TTC549 (cell line): Measurements from ENCODE around the gene RNASEH2C.
"Not testable (repeated sequence)": the region's sequence is repeated elsewhere in the genome, so short reads cannot be mapped to it uniquely, and the experiment has no call there.

ENCODE experiments used
- FAIRE-seq: peaks from 2 replicates; lab custom pipeline; 2012; peaks lifted over from hg19 to GRCh38; lab: Jason Lieb, UNC

The RNASEH2C gene

DNA sequence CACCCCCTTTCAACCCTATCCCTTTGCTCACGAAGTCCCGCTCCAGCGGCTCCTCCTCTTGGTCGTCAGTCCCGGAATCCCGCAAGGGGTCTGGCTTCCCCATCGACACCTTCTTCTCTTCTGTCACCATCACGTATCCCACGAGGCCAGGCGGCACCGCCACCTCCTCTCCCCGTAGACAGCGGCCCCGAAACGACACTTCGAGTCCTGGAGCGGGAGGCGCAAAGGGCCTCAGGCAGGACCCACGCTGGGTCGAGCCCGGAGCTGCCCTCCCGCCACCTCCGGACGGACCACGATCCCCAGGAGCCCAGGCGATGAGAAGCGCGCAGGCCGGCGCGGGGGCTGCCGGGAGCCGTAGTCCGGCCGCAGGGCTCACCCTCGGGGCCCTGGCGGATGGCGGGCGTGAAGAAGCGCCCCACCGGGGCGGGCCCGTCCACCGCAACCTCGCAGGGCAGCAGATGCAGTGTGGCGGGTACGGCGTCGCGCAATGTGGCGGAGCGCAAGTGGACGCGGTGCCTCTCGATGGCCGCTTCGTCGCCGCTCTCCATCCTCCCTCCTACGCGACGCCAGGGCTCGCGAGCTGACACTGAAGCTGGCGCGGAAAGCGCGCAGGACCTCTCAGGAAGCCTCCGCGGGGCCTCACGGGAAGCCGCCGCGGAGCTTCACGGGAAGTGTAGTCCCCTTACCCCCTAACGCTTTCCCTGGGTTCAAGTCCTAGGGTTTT, at the start of gene RNASEH2C:
Gene RNASEH2C, minus strand, starts transcription at position 588 of the 724 bp plus-strand sequence. Its CDS starts 40 bp downstream, at position 548.
- FAIRE-seq: no peak

GRCh38 chr11:65767806-65768205, 47.2 kb upstream of the RNASEH2C start:
- not testable (repeated sequence) for FAIRE-seq

DNA sequence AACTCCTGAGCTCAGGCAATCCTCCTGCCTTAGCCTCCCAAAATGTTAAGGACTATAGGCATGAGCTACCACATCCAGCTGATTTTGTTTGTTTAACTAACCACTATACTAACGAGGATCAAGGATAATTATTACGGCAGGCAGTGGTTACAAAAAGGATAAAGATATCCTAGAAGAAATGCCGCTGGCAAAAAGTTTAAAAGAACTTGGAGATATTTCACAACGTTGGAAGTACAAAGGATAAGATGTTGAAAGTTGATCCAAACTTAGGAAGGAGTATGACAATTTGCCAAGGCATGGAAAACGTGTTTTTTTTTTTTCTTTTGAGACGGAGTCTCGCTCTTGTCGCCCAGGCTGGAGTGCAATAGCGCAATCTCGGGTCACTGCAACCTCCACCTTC, 46.8 kb upstream of the RNASEH2C start:
- no peak for FAIRE-seq

DNA sequence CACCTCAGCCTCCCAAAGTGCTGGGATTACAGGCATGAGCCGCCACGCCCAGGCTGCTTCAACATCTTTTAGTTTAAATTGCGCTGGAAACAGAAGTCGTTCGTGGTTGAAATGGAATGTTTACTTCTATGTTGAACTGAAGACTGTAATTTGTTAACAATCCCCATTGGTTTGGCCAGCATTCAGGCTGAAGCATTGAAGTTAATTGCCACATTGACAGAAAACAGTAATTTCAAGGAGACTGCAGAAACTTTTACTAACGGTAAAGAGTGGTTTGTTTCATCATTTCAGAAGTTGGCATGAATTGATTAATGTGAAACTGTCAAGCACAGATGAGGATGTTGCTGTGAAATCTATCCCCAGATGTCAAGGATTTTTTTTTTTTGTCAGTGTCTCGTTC, 45.9 kb upstream of the RNASEH2C start:
- no peak for FAIRE-seq

- no peak for FAIRE-seq
These were observed 43.8 kb upstream of the RNASEH2C start for GRCh38 chr11:65764434-65764833.

- not testable (repeated sequence) for FAIRE-seq
These were observed 42.2 kb upstream of the RNASEH2C start for GRCh38 chr11:65762816-65763215.

- not testable (repeated sequence) for FAIRE-seq
These were observed 41.6 kb upstream of the RNASEH2C start for GRCh38 chr11:65762169-65762568.

- FAIRE-seq: no peak
These were observed 24.5 kb upstream of the RNASEH2C start for GRCh38 chr11:65745049-65745448.

- FAIRE-seq: no peak
These were observed 24.1 kb upstream of the RNASEH2C start for GRCh38 chr11:65744699-65745042.

GRCh38 chr11:65744026-65744698, 23.6 kb upstream of the RNASEH2C start:
- FAIRE-seq: no peak

- no peak for FAIRE-seq
These were observed 23.1 kb upstream of the RNASEH2C start for GRCh38 chr11:65743681-65744025.

- FAIRE-seq: no peak
These were observed 21.8 kb upstream of the RNASEH2C start for GRCh38 chr11:65742353-65742752.

GRCh38 chr11:65741185-65741584, 20.6 kb upstream of the RNASEH2C start:
- no peak for FAIRE-seq

DNA sequence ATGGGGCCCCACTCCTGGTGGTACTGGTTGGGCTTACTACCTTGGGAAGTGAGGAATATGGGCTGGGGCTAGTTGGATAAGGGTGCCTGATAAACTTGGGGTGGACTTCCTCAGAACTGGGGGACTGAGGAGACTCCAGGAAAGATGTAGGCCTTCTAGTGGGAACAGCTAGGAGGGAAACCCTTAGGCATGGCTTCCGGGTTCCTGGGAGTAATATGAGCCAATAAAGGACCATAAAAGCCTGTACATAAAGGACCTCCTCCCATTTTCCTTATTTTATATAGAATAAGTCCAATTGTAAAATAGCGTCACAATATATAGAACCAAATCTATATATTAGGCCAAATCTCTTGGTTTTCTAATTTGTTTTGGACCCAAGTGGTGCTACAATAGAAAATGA, 18.4 kb upstream of the RNASEH2C start:
- FAIRE-seq: no peak

DNA sequence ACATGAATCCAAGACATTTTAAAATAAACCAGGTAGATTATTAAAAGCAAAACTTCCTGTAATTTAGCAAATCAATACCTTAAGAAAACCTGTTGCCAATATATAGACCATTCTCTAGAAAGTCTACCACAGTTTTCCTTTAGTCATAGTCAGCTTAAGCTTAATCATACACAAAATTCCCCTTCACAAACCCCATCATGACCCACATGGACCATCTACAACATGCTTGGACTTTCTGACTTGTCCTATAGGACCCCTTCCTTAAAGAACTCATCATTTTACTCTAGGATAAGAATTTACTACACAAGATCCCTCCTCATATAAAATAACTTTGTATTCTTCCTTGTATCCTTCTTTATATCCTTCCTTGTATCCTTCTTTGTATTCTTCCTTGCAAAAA, 16.2 kb upstream of the RNASEH2C start:
- no peak for FAIRE-seq

DNA sequence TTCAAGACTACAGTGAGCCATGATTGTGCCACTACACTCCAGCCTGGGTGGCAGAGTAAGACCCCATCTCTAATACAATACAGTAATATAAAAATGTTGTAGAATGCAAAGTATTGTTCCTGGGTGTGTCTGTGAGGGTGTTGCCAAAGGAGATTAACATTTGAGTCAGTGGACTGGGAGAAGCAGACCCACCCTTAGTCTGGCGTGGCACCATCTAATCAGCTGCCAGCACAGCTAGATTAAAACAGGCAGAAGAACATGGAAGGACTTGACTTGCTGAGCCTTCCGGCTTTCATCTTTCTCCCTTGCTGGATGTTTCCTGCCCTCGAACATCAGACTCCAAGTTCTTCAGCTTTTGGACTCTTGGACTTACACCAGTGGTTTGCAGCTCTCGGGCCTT, 14.5 kb upstream of the RNASEH2C start:
- FAIRE-seq: not testable (repeated sequence)

GRCh38 chr11:65730461-65730860, 9.9 kb upstream of the RNASEH2C start:
- FAIRE-seq: no peak

GRCh38 chr11:65727865-65728264, 7.3 kb upstream of the RNASEH2C start:
- no peak for FAIRE-seq

DNA sequence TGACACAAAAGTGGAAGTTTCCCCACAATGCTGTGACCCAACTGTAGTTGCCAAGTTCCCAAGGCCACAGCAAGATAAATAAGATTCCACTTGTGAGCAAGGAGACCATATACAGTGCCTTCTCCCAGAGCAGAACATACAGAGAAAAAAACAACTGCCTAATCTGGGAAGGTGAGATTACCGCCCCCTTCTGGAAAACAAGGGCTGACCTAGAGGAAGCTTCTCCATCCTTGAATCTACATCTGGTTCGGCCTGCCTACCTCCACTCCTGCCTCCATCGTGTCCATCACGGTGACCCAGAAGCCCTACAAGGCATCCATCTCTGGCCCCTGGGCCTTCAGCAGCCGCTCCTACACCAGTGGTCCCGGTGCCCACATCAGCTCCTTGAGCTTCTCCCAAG, 6.1 kb upstream of the RNASEH2C start:
- FAIRE-seq: no peak

DNA sequence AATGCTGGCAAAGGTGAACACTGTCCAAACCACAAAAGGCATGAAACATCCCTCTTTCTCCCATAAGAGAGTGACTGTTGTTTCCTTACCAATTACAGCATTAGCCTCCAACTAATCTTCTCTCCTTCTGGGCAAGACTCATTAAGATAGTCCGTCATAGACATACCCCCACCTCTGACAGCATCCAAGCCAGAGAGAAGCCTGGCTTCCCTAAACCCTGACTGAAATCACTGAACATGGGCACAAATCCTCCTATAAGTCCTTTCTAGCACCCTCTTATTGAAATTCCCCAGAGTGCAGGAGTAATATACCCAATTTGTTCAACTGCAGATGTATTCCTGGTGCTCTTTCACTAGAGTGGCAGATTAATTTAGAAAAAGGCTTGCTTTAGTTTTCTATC, 1.7 kb upstream of the RNASEH2C start:
- FAIRE-seq: no peak

- no peak for FAIRE-seq
These were observed 757 bp downstream of the RNASEH2C start for GRCh38 chr11:65719871-65720210.

- FAIRE-seq: no peak
These were observed 1.6 kb downstream of the RNASEH2C start for GRCh38 chr11:65718964-65719492.

DNA sequence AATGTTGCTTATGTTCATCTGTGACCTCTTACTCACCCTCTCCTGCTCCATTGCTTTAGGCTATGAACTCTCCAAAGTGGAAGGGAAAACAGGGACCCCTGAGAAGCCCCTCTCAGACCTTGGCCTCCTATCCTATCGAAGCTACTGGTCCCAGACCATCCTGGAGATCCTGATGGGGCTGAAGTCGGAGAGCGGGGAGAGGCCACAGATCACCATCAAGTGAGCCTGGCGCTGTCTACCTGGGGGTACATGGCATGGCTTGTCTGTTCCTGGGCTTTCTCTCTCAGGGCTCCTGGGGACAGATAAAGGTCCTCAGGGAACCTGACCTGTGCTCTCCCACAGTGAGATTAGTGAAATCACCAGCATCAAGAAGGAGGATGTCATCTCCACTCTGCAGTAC, 2.1 kb downstream of the RNASEH2C start:
- FAIRE-seq: no peak

- no peak for FAIRE-seq
These were observed 2.7 kb downstream of the RNASEH2C start for GRCh38 chr11:65717906-65718305.
